Measurements from ENCODE around the gene SERPINH1.
"Not testable (repeated sequence)": the region's sequence is repeated elsewhere in the genome, so short reads cannot be mapped to it uniquely, and the experiment has no call there.

Gene SERPINH1

GRCh38 chr11:75578977-75579376 lies 16.9 kb downstream of the SERPINH1 start:
- no peak for DNase-seq

GRCh38 chr11:75579841-75580240 lies 17.8 kb downstream of the SERPINH1 start:
- no peak for DNase-seq

DNA sequence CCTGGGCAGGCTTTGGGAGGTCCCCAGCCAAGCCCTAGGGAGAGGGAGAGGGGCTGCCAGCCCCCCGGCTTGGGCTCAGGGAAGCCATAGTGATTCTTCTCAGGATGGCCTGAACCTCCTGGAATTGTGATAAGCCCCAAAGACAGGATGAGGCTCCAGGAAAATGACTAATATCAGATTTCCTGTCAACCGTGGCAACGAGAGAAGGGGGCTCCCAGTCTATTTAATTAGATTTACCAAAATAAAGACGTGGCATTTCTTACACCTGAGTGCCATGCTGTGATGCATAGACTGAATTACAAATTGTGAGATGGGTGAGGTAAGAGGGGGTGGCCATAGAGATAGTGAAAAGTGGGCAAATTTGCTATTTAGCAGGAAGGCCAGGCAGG lies 20.4 kb downstream of the SERPINH1 start:
- DNase-seq = no peak

DNA sequence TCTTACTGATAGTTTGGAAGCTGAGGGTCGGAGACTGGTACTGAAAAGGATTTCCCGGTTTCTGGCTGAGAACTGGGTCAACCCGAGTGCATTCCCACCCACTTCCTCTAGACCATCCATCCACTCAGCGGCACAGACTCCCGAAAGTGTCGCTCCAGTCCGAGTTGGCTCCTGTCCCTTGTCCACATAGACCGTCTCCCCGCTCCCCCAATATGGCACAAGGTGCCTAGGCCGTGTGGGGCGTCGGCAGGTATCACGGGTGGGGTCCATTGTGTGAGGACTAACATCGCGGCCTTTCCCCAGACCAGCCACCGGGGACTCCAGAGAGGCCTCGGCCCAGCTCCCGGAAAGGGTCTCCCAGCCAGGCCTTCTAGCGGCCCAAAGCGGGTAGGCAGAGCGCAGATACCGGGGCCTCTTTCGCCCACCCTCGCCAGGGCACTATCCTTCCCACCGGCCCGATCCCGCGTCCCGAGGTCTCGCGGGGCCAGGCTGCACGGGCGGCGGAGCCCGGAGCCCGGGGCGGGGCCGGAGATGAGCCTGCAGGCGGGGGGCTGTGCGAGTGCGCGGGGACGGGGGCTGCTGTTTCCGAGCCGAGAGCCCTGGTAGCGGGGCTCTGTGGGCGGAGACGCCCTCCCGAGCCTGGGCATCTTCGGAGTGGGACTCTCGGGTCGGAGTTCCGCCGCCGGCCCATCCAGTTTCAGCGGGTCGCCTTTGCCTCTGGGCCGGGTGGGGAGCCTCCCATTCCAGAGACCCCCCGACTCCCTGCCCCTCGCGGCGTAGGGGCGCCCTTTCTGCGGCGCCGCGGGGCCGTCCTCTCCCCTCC lies 21.1 kb downstream of the SERPINH1 start:
- DNase-seq = peak; percentile 61

DNA sequence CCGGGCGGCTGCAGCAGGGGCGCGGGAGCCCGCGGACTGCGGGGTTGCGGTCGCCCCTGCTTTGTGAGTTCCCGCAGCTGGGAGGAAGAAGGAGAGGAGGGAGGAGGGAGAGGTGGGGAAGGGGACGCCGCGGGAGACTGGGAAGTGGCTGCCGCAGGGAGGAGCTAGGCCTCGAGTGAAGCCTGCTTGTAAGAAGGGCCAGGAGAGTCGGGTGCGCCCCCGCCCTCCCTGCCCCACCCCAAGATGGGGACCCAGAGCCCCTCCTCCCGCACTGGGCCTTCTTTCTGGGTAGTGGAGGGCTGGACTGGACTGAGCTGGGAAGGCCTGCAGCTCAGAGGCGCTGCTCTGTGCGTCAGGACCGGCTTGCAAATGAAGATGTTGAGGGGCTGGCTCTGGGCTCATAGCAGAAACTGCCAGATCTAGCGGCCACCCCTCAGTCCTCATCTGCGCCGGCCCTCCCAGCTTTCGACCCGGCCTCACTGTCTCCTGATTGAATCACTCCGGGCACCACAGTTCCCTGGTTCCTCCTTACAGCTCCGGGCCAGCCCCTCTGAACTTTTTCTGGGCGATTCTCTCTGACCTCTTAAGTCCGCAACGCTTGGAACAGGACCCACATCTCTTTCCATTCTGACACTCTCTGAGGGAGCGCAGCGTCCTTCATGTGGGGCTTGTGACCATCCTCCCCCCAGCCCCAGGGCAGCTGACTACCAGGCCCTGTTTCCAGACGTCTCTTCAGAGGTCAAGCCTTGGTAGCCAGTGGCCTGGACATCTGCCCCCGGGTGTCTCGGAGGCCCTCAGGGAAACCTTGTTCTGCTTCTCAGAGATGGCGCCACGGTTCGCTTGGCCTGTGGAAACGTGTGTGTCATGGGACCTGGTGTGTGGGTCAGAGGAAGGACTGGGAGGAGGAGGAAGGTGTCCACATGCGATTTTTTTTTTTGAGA lies 21.9 kb downstream of the SERPINH1 start:
- DNase-seq = no peak

DNA sequence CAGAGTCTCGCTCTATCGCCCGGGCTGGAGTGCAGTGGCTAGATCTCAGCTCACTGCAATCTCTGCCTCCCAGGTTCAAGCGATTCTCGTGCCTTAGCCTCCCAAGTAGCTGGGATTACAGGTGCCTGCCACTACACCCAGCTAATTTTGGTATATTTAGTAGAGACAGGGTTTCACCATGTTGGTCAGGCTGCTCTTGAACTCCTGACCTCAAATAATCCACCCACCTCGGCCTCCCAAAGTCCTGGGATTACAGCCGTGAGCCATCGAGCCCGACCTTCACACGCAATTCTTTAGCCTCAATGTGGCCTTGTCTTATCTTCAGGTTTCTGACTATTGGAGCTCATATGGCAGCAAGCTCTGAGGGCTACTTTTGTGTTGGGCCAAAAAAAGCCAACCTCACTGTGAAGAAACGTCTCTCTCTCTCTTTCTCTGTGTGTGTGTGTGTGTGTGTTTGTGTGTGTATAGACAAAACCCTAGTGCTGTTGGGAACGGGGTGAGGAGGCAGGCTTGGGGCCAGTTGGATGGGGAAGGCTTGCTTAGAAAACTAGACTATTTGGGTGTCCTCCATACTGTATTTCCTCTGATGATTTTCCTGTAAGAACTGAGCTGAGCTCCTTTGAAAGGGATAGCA lies 22.7 kb downstream of the SERPINH1 start:
- DNase-seq = not testable (repeated sequence)

GRCh38 chr11:75585293-75585670 lies 23.2 kb downstream of the SERPINH1 start:
- no peak for DNase-seq

- no peak for DNase-seq
Measured at GRCh38 chr11:75586395-75586794, 24.3 kb downstream of the SERPINH1 start.

DNA sequence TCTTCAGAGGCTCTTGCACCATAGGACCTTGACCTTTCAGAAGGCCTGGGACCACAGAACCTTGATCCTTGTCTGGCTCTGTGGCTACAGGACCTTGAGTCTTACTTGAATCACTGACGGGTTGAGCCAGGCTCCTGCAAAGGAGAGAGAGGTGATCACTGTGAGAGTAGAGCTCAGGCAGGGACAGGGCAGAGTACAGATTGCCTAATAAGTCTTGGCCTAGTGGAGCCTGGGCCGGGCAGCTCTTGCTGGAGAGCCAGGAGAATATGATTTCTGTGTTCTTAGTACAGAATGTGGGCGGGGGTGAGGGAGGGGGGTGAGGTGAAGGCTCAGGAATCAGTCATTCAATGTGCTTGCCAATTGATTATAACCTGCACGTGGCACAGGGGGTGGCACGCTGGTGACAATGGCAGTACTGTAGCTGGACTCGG lies 26.0 kb downstream of the SERPINH1 start:
- no peak for DNase-seq

DNA sequence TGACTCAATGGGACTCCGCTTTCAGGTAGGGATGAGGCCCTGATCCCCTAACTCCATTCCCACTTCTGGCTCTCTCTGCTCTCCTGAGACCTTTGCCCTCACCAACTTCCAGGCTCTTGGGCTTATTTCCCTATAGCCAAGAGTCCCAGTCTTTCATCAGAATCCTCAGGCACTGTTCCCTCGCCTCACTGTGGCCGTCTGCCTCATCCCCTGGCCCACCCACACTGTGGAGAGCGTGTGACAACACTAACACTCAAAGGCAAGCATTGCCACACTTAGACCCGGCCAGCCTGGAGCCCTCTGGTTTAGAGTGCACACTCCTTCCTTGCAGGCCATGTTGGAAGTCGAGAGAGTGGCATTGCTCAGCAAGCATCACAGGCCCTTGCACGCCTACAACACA lies 27.0 kb downstream of the SERPINH1 start:
- DNase-seq = no peak

GRCh38 chr11:75589933-75590332 lies 27.9 kb downstream of the SERPINH1 start:
- no peak for DNase-seq

DNA sequence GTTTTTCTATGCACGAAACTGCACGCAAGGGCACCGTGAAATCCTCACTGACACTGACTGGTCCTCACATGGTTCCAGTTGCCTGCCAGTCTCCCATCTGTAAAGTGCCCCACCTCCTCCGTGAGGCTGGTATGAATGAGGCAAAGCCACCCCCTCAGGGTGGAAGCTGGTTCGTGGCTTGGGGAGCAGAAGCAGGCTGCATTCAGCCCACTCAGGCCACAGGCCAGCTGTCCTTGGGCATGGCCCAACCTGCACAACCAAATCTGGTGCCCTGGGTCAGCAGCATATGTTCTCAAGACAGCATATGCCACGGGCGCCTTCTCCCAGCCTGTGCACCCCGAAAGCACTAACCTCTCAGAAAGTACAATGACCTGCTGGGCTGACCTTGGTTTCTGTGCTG lies 29.3 kb downstream of the SERPINH1 start:
- DNase-seq = no peak

DNA sequence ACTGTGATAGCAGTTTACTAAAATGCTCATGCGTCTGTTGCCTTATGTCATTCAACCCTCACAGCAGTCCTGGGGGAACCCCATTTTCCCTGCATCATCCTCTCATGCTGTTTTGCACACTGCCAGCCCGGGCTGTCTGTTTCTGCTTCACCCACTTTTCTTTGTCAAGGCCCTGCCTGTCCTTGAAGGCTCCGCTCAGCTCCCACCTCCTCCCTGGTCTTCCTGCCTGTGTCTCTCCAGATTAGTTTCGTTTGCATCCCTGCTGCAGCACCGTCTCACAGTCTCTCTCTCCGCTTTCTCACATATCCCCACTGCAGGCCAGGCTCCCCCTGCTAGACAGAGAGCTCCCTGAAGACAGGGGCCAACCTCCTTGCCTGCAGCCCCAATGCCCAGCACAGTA lies 29.9 kb downstream of the SERPINH1 start:
- DNase-seq = no peak

DNA sequence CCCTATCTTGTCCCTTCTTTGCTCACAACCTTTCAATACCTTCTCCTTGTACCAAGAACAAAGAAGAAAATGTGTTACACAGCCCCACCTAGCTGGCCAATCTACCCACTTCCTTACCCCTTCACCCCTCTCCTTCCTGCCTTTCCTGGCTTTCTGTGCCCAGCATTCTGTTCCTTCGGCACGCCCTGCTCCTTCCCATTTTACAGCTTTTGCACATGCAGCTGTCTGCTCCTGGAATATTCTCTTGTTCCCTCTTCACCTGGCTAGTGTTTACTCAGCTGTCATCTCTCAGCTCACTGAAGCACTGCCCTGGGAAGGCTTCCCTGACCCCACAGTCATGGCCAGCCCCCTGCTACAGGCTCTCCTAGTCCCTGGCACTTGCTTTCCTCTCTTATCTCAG lies 30.7 kb downstream of the SERPINH1 start:
- no peak for DNase-seq

- no peak for DNase-seq
Measured at GRCh38 chr11:75593286-75593915, 31.3 kb downstream of the SERPINH1 start.

DNA sequence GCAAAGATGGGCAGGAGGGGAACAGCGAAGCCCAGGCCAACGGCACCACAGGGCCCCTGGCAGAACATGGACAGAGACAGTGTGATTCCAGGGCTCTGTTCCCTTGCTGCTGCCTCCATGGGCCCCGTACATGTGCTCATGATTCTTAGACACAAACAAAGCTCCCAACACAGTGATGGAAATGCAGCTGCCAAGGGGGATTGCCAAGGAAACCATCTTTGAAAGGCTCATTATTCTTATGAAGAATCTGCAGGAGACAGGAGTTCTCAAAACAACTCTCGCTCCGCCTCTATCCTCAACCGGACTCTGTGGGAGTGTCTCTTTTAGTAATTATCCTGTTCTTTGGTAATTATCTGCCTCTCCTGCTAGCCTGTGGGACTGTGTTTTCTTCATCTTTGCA lies 32.2 kb downstream of the SERPINH1 start:
- DNase-seq = no peak

DNA sequence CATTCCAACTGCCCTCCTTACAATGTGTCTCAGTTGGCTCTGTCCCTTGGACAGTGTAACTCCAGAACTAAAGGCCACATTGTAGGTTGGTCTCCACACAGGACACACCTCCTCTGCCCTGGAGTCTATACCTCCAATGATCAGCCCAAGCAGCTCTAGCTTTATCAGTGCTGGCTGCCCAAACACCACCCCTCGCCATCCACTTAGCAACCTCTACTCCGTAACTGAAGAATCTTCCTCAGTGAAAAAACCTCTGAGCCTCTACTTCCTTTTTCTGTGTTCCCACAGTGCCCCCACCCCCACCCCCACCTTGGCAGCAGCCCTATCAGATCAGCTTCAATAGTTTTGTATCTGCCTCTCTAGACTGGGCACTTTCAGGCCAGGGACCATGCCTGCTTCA lies 33.4 kb downstream of the SERPINH1 start:
- no peak for DNase-seq

GRCh38 chr11:75596914-75597313 lies 34.9 kb downstream of the SERPINH1 start:
- no peak for DNase-seq

DNA sequence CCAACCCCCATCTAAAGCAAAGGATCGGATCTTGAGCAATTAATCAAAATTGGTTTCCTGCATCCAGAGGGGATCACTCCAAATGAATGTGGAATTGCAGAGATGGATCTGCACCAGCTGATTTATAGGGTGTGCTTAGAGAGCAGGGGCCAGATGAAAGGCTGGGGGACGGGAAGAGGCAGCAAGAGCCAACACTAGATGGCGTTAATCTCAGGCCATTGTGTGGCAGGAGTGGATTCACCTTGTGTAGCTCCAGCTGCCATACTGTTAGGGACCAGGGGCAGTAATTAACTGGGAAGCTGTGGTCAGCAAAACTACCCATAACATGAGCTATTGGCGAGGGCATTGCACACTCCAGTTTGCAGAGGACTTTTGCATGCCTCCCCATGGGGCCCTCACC lies 35.6 kb downstream of the SERPINH1 start:
- DNase-seq = no peak

- no peak for DNase-seq
Measured at GRCh38 chr11:75598264-75598663, 36.2 kb downstream of the SERPINH1 start.

GRCh38 chr11:75598900-75599299 lies 36.8 kb downstream of the SERPINH1 start:
- no peak for DNase-seq

- no peak for DNase-seq
Measured at GRCh38 chr11:75600356-75600755, 38.3 kb downstream of the SERPINH1 start.

- DNase-seq = no peak
Measured at GRCh38 chr11:75601494-75601893, 39.4 kb downstream of the SERPINH1 start.

All from activated CD8-positive, alpha-beta memory T cell treated with anti-CD3 and anti-CD28 coated beads, Interleukin-2, amount 50 U/mL, for 4 hours (primary cell).